Measurements from ENCODE around the gene UBAC2.

- TF ChIP-seq, protein P1, sequence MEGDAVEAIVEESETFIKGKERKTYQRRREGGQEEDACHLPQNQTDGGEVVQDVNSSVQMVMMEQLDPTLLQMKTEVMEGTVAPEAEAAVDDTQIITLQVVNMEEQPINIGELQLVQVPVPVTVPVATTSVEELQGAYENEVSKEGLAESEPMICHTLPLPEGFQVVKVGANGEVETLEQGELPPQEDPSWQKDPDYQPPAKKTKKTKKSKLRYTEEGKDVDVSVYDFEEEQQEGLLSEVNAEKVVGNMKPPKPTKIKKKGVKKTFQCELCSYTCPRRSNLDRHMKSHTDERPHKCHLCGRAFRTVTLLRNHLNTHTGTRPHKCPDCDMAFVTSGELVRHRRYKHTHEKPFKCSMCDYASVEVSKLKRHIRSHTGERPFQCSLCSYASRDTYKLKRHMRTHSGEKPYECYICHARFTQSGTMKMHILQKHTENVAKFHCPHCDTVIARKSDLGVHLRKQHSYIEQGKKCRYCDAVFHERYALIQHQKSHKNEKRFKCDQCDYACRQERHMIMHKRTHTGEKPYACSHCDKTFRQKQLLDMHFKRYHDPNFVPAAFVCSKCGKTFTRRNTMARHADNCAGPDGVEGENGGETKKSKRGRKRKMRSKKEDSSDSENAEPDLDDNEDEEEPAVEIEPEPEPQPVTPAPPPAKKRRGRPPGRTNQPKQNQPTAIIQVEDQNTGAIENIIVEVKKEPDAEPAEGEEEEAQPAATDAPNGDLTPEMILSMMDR (IDR thresholded peaks at IDR 0.05) = no peak
- TF ChIP-seq POLR2AphosphoS5 (IDR thresholded peaks at IDR 0.05; ENCODE audit: insufficient read depth in 1 of 2, low read depth in 1 of 2) (no peak), POLR2A (IDR thresholded peaks at IDR 0.05) (no peak)
Observed at GRCh38 chr13:99399623-99399974, 198.9 kb downstream of the UBAC2 start.
